HEK293T (cell line): ENCODE data around the gene SIGLEC6.

Source experiments
- CTCF ChIA-PET: fragments of 350-600 bp; formaldehyde crosslinking; extraction: SDS; loops from one replicate; lab custom pipeline; 2021; ENCODE audit warnings: antibody characterized with exemption, inconsistent platforms; lab: Yijun Ruan, JAX
- POLR2A ChIA-PET: fragments of 350-600 bp; formaldehyde crosslinking; extraction: SDS; loops from one replicate; lab custom pipeline; 2020; ENCODE audit warnings: antibody characterized with exemption, inconsistent platforms; lab: Yijun Ruan, JAX
- DNase-seq: peaks from one replicate; pipeline ENCODE4 v3.0.0; 2012; ENCODE audit warnings: mixed read lengths; ENCODE audit errors: extremely low spot score
- ARNT ChIP-seq: fragments of 450-650 bp; IDR thresholded peaks from 2 replicates; pipeline ENCODE4 v1.6.1; 2017; ENCODE audit warnings: mild to moderate bottlenecking
- BHLHE40 ChIP-seq: fragments of 450-650 bp; IDR thresholded peaks from 2 replicates; pipeline ENCODE4 v1.6.1; 2016; ENCODE audit warnings: mild to moderate bottlenecking, moderate library complexity, borderline replicate concordance
- CTBP1 ChIP-seq: fragments of 450-650 bp; IDR thresholded peaks from 2 replicates; pipeline ENCODE4 v1.6.1; 2016; ENCODE audit warnings: borderline replicate concordance
- ELF4 ChIP-seq: fragments of 450-650 bp; IDR thresholded peaks from 2 replicates; pipeline ENCODE4 v1.6.1; 2017; ENCODE audit warnings: antibody characterized with exemption
- FOXA1 ChIP-seq: fragments of 450-650 bp; IDR thresholded peaks from 2 replicates; pipeline ENCODE4 v1.6.1; 2016; ENCODE audit warnings: mild to moderate bottlenecking
- FOXK2 ChIP-seq: fragments of 450-650 bp; IDR thresholded peaks from 2 replicates; pipeline ENCODE4 v1.6.1; 2016; ENCODE audit warnings: mild to moderate bottlenecking
- FOXM1 ChIP-seq: fragments of 450-650 bp; IDR thresholded peaks from 2 replicates; pipeline ENCODE4 v1.6.1; 2017; ENCODE audit warnings: mild to moderate bottlenecking, borderline replicate concordance
- HDGF ChIP-seq: fragments of 450-650 bp; IDR thresholded peaks from 2 replicates; pipeline ENCODE4 v1.6.1; 2017; ENCODE audit warnings: antibody characterized with exemption, borderline replicate concordance
- L3MBTL2 ChIP-seq: fragments of 450-650 bp; conservative IDR thresholded peaks from 2 replicates; pipeline ENCODE4 v1.6.1; 2016; ENCODE audit warnings: mild to moderate bottlenecking
- LEF1 ChIP-seq: fragments of 450-650 bp; IDR thresholded peaks from 2 replicates; pipeline ENCODE4 v1.6.1; 2017; ENCODE audit warnings: mild to moderate bottlenecking, borderline replicate concordance
- NFRKB ChIP-seq: fragments of 450-650 bp; IDR thresholded peaks from 2 replicates; pipeline ENCODE4 v1.6.1; 2016; ENCODE audit warnings: mild to moderate bottlenecking, moderate library complexity
- SP1 ChIP-seq: fragments of 450-650 bp; IDR thresholded peaks from 2 replicates; pipeline ENCODE4 v1.6.1; 2017
- SUZ12 ChIP-seq: fragments of 450-650 bp; IDR thresholded peaks from 2 replicates; pipeline ENCODE4 v1.6.1; 2016; ENCODE audit warnings: mild to moderate bottlenecking
- TARDBP ChIP-seq: fragments of 450-650 bp; IDR thresholded peaks from 2 replicates; pipeline ENCODE4 v1.6.1; 2016
- ZNF384 ChIP-seq: fragments of 450-650 bp; IDR thresholded peaks from 2 replicates; pipeline ENCODE4 v1.6.1; 2016
- TF ChIP-seq, protein P1 (sequence below): fragments of 450-650 bp; IDR thresholded peaks from 2 replicates; pipeline ENCODE4 v1.6.1; 2016

SIGLEC6 gene

DNA sequence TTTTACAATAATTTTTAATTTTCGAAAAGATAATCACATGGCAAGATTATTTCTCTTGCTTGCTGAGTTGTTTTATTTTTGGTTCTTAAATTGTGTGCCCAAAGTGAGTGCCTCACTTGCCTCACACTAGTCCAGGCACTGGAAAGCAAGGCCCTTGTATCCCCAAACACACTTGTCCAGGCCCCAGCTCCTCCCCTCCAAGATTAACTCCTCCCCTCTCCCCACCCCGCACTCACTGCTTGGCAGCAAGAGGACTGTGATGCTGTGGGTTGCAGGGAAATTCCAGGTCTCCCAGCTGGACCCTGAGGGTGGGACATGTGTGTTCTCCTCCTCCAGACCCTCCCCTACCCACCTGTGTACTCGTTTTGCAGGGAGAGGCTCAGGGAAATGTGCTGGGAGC, 33.8 kb downstream of the SIGLEC6 start:
- TF ChIP-seq, protein P1, sequence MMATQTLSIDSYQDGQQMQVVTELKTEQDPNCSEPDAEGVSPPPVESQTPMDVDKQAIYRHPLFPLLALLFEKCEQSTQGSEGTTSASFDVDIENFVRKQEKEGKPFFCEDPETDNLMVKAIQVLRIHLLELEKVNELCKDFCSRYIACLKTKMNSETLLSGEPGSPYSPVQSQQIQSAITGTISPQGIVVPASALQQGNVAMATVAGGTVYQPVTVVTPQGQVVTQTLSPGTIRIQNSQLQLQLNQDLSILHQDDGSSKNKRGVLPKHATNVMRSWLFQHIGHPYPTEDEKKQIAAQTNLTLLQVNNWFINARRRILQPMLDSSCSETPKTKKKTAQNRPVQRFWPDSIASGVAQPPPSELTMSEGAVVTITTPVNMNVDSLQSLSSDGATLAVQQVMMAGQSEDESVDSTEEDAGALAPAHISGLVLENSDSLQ: no peak
- TF ChIP-seq NFRKB: no peak
- TF ChIP-seq TARDBP: no peak
- TF ChIP-seq BHLHE40: no peak
- no peak for TF ChIP-seq FOXA1
- TF ChIP-seq FOXK2: no peak
- no peak for TF ChIP-seq SP1
- no peak for TF ChIP-seq L3MBTL2
- ChIA-PET POLR2A (no interaction called here), CTCF (no interaction called here)
- no peak for DNase-seq

DNA sequence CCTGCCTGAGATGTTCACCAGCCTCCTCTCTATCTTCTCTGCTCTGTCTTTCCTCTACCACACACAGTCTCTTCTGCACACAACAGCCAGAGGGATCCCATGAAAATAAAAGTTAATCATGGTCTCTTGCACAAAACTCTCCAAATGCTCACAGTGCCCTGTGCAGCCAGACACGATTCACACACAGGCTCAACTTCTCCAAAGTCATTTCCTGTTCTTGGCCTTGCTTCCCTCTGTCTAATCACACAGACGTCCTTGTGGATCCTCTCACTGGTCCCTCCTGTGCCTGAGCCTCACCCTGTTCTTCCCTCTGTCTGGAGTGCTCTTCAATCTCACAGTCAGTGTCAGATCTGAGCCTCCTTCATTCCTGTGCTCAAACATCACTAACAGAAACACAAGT, 37.7 kb downstream of the SIGLEC6 start:
- TF ChIP-seq SP1 (no peak), L3MBTL2 (no peak), ZNF384 (no peak), FOXK2 (no peak), ARNT (no peak), LEF1 (no peak), FOXA1 (no peak), HDGF (no peak), ELF4 (no peak), NFRKB (no peak), TARDBP (no peak), CTBP1 (no peak), FOXM1 (no peak), SUZ12 (no peak), BHLHE40 (no peak)
- TF ChIP-seq, protein P1: no peak
- DNase-seq: no peak
- ChIA-PET CTCF (no interaction called here), POLR2A (no interaction called here)

DNA sequence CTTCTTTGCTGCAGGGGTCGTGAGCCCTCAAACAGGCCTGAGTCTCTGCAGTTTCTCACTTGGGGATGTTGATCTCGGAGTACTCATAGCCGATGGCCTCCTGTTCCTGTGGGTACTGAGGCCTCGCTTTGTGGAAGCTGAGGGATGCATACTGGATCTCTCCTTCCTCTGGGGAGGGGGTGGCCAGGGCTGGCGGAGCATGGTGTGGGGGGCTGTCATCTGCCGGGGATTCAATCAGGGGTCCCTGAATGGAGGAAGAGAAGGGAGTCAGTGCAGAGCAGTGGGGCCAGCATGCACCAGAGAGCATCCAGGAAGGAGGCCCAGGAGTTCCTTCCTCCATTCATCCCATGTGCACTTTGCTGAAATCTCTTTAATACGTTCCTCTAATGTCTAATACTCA, 39.9 kb downstream of the SIGLEC6 start:
- DNase-seq: no peak
- CTCF ChIA-PET: interaction anchor here (0.6 kb wide), 1 partner anchor 11 kb away, joined by 3 read pairs; no protein-coding TSS in a partner anchor
- TF ChIP-seq CTBP1 (no peak), NFRKB (no peak), BHLHE40 (no peak), FOXM1 (no peak), FOXK2 (no peak), ZNF384 (no peak), FOXA1 (no peak), HDGF (no peak), ELF4 (no peak), ARNT (no peak), LEF1 (no peak), SUZ12 (no peak), SP1 (no peak)
- TF ChIP-seq, protein P1: no peak
- POLR2A ChIA-PET: no interaction called here

DNA sequence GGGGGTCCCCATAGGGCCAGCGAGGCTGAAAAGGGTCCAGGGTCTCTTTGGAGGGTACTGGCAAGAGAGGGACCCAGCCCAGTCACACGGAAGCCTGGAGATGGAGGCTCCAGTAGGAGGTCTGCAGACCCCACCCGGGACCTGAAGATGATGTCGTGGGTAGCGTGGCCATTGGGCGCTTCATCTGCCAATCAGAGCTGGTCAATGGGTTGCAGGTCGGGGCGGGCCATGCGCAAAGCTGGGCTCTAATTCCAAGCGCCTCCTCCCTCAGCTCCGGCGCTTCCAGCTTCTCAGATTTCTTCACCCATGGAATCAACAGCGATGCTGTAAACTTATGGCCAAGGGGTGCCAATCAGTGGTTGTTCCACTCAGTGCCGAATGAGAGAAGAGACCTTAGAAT, 40.8 kb downstream of the SIGLEC6 start:
- TF ChIP-seq BHLHE40 (no peak), SP1 (no peak), HDGF (no peak), CTBP1 (no peak), SUZ12 (no peak)
- TF ChIP-seq, protein P1: 0 out of 2 replicates have a peak, but pooled peaks have one; percentile 24
- CTCF ChIA-PET: no interaction called here
- POLR2A ChIA-PET: no interaction called here
- no peak for DNase-seq

DNA sequence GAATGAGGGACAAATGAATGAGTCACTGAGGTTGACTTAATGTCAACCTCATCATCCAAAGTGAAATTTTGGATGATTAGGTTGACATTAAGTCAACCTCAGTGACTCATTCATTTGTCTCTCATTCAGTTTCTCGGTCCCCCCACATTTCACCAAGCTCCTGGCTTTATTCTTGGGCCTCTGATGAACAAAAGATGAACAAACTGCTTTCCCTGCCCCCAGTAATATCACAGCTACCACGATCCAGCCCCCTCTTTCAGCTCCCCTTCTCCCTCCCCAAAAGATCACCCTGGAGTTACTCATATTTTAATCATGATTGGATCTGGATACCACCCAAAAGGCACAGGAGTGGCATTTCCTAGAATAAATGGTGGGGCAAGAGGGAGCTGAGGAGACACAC, 42.4 kb downstream of the SIGLEC6 start:
- ChIA-PET CTCF (no interaction called here), POLR2A (no interaction called here)
- DNase-seq: no peak
- TF ChIP-seq NFRKB (no peak), HDGF (no peak), FOXK2 (no peak), FOXM1 (no peak)

DNA sequence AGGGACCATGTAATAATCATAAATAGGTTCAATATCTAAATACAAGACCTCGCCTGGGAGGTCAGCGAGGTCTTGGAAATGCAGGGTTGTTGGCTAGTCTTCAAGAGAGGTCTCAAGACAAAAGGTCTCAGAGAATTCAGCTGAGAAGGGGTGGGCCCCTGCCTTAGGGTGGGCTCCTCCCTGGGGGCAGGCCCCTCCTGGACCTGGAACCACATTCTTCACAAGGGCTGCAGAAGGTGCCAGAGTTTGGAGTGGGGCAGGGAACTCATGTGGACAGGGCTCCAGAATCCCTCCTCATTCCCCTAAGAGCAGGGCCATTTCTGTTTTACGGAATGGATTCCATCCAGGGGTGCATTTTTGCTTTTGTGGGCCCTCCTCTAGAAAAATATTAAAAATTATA, 43.0 kb downstream of the SIGLEC6 start:
- ChIA-PET CTCF (no interaction called here), POLR2A (no interaction called here)
- no peak for TF ChIP-seq ARNT
- no peak for DNase-seq
